T-helper 2 cell (primary cell): ENCODE measurements around the gene BICRA.
"Not testable (repeated sequence)": the region's sequence is repeated elsewhere in the genome, so short reads cannot be mapped to it uniquely, and the experiment has no call there.

ENCODE experiments used
- DNase-seq, 5 experiments: peaks; one replicate each; pipeline versions ENCODE4 v3.0.0 to v3.0.0-alpha.2; 2012 to 2022

The BICRA gene

GRCh38 chr19:47694466-47695273 is 85.7 kb downstream of the BICRA start:
- DNase-seq: no peak

GRCh38 chr19:47695533-47696262 is 86.8 kb downstream of the BICRA start:
- no peak for DNase-seq

DNA sequence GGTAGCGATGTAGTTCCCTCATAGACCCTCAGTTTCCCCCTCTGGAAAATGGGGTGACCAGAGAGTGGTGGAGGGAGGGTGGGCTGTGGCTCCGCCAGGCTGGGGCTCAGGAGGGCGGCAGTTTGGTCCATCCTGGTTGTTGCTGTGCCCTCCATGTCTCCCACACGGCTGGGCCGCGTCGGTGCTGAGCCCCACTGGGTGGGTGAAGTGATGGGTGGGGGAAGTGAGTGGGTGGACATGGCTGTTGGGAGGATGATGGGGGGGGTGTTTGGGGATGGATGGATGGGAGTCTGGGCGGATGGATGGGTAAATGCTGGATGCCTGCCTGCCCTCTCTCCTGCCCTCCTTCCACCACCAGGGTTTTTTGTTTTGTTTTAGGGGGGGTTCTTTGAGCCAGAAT is 87.7 kb downstream of the BICRA start:
- no peak for DNase-seq

GRCh38 chr19:47697863-47698609 is 89.1 kb downstream of the BICRA start:
- peak in 4 of 5 experiments; percentile 9 to 61 (median 30) for DNase-seq

DNA sequence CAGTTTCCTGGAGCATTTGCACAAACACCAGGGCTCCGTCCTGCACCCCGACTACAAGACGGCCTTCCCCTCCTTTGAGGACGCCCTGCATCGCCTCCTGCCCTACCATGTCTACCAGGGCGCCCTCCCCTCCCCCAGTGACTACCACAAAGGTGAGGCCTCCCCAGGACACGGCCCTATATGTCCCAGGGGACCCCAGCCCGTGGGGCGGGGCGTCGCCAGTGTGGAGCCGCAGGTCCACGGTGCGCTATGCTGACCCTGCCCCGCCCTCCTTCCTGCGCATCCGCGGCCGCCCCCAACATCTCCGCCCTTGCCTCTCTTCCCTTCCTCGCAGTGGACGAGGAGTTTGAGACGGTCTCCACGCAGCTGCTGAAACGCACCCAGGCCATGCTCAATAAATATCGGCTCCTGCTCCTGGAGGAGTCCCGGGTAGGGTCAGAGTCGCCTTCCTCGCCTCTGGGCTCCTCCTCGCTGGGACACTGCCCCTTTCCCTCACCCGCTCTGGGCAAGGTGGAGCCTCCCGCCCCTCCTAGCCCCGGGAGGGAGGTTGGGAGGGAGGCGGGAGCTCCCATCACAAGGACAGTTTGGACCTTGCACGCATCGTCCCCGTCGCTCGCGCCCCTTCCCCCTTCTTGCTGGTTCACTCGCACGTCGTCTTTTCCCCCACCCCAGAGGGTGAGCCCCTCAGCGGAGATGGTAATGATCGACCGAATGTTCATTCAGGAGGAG is 89.9 kb downstream of the BICRA start:
- no peak for DNase-seq

- DNase-seq: peak in 3 of 5 experiments; percentile 40 to 51 (median 43)
Observed at GRCh38 chr19:47699360-47699917, 90.5 kb downstream of the BICRA start.

- DNase-seq: no peak
Observed at GRCh38 chr19:47700934-47701716, 92.2 kb downstream of the BICRA start.

DNA sequence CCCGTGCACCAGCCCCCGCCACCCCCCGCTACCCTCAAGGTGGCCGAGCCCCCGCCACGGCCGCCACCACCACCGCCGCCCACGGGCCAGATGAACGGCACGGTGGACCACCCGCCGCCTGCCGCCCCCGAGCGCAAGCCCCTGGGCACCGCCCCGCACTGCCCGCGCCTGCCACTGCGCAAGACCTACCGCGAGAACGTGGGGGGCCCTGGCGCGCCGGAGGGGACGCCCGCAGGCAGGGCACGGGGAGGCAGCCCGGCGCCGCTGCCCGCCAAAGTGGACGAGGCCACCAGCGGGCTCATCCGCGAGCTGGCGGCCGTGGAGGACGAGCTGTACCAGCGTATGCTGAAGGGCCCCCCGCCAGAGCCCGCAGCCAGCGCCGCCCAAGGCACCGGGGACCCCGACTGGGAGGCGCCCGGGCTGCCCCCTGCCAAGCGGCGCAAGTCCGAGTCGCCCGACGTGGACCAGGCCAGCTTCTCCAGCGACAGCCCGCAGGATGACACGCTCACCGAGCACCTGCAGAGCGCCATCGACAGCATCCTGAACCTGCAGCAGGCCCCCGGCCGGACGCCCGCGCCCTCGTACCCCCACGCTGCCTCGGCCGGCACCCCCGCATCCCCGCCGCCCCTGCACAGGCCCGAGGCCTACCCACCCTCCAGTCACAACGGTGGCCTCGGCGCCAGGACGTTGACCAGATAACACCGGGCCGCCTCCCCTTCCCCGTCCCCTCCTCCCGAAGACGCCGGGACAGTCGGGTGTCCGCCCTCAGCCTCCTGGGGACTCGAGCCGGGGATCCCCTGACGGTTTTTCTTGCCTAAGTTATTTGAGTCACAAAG is 93.0 kb downstream of the BICRA start:
- no peak for DNase-seq

GRCh38 chr19:47702671-47703070 is 93.7 kb downstream of the BICRA start:
- no peak for DNase-seq

GRCh38 chr19:47703301-47703700 is 94.4 kb downstream of the BICRA start:
- no peak for DNase-seq

GRCh38 chr19:47704024-47704423 is 95.1 kb downstream of the BICRA start:
- no peak for DNase-seq

- DNase-seq: no peak
Observed at GRCh38 chr19:47704656-47705055, 95.7 kb downstream of the BICRA start.

DNA sequence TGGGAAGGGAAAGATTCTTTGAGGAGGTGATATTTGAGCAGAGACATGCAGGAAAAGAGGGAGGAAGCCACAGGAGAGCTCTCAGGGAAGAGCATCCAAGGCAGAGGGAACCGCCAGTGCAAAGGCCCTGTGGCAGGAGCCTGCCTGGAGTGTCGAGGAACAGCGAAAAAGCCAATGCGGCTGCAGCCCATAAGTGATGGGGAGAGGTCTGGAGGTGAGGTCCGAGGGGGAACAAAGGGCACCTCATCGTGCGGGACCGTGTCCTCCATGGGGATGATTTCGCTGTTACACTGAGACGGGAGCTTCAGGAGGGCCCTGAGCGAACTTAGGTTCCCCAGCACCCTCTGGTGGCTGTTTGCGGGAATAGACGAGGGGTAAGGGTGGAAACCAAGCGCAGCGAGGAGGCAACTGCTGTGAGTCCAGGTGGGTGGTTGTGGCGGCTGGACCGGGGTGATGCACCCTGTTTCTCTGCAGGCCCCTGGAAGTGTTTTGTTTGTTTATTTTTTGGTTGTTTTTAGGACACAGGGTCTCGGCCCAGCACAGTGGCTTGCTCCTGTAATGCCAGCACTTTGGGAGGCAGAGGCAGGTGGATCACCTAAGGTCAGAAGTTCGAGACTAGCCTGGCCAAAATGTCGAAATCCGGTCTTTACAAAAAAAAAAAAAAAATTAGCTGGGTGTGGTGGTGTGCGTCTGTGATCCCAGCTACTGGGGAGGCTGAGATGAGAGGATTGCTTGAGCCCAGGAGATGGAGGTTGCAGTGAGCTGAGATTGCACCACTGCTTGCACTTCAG is 98.4 kb downstream of the BICRA start:
- peak; percentile 26 to 75 (median 57) for DNase-seq

DNA sequence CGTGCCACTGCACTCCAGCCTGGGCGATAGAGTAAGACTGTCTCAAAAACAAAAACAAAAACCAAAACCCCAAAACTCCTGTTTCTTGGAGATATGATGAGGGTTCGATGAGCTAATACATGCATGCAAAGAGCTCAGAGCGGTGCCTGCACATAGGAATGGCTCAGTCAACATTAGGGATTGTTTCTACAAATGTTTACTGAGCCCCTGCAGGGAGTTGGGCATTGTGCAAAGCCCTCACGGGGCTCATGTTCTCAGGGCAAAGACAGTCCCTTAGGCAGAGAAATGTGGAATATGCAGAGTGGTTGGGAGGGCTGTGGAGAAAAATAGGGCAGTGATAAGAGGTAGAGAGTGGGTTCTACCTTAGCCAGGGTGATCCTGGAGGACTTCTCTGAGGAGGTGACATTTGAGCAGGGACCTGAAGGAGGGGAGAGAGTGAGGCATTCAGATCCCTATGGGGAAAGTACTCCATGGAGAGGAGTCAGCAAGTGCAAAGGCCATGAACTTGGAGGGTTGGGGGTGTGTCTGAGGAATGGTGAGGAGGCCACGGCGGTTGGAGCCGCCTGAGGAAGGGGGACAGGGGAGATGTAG is 102.8 kb downstream of the BICRA start:
- DNase-seq: no peak

- peak in 1 of 5 experiments; percentile 19 for DNase-seq
Observed at GRCh38 chr19:47713046-47714021, 104.4 kb downstream of the BICRA start, which contains the start of gene EHD2. TSS of gene EHD2 (plus strand) at chr19:47713422. CDS start at chr19:47716613, 3,191 bp downstream.

DNA sequence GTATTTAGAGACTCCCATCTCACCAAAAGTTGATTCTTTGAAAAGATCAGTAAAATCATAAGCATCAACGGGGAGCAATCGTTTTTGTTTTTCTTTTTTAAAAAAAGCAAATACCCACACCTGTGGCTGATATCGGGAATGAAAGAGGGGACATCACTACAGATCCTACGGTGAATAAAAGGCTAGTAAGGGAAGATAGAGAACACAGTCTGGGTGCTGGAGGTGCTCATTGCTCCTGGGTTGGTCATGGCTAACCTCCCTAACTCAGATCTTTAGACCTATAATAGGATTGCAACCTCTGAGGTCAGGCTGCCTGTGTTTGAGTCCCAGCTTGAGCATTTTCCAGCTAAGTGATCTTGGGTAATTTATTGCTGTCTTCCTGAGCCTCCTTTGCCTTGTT is 105.4 kb downstream of the BICRA start:
- no peak for DNase-seq

GRCh38 chr19:47714855-47715254 is 105.9 kb downstream of the BICRA start:
- not testable (repeated sequence) for DNase-seq
